ENCODE measurements around the gene PRMT7. TPM values are rescaled to one million over a fixed set of nuclear protein-coding genes. Genes with fewer than 3 reads are reported as not detected.

The PRMT7 gene
- total RNA-seq, 3 donors from 2014 or later: 31.0 to 42.2 (median 41.0) TPM

DNA sequence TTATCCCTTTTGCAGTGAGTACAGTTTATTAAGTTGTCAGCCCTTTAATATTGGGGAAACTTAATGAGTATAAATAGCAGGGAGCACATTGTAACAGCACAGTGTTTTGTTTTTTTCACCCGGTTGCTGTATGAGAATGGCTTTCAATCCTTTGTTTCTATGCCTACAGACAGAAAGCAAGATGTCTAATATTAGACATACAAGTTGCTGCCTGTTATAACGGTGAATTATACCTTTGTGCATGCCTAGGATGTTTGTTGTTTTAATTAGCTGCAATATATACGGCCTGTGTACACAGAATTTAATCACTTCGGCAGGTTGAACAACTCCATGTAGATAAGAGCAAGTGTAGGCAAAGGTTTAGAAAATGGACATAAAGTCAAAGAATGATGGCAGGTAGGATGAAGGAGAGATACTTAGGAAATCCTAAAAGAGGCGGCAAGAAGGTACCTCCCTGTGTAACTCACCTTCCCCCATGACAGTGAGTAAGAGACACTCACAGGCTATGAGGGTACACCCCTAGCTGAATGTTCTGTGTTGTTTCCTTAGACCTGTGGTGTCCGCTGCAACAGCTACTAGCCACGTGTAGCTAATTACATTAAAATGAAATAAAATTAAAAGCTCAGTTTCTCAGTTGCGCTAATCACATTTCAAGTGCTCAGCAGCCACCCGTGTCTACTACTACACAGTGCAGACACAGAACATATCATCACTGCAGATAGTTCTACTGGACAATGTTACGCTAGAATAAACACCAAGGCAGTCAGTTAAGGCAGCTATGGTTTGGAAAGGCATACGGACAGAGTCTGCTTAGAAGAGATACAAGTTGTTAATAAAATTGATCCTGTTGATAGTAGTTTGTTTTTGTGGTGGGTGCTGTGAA is 11.0 kb upstream of the PRMT7 start:
- TF ChIP-seq, protein P1, sequence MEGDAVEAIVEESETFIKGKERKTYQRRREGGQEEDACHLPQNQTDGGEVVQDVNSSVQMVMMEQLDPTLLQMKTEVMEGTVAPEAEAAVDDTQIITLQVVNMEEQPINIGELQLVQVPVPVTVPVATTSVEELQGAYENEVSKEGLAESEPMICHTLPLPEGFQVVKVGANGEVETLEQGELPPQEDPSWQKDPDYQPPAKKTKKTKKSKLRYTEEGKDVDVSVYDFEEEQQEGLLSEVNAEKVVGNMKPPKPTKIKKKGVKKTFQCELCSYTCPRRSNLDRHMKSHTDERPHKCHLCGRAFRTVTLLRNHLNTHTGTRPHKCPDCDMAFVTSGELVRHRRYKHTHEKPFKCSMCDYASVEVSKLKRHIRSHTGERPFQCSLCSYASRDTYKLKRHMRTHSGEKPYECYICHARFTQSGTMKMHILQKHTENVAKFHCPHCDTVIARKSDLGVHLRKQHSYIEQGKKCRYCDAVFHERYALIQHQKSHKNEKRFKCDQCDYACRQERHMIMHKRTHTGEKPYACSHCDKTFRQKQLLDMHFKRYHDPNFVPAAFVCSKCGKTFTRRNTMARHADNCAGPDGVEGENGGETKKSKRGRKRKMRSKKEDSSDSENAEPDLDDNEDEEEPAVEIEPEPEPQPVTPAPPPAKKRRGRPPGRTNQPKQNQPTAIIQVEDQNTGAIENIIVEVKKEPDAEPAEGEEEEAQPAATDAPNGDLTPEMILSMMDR (IDR thresholded peaks at IDR 0.05): no peak
- no peak for DNase-seq
- H3K4me3 ChIP-seq: no peak overlapping the region
- no peak for ATAC-seq
- H3K4me1 ChIP-seq (ENCODE audit: low read depth): no peaks in the 10 kb centered on the region
- no peaks in the 10 kb centered on the region for H3K9me3 ChIP-seq
- intact Hi-C loops (cut with DNase I, micrococcal nuclease): no loop called here
- peaks cover 9% of the 10 kb centered on the region for H3K36me3 ChIP-seq (ENCODE audit: low read depth)

GRCh38 chr16:68300734-68301459 is 9.9 kb upstream of the PRMT7 start:
- Histone ChIP-seq H3K36me3 (ENCODE audit: low read depth) (peaks cover 9% of the 10 kb centered on the region), H3K4me1 (ENCODE audit: low read depth) (no peaks in the 10 kb centered on the region), H3K9me3 (no peaks in the 10 kb centered on the region), H3K4me3 (no peak overlapping the region)
- TF ChIP-seq, protein P1 (IDR thresholded peaks at IDR 0.05): no peak
- DNase-seq (no peak), ATAC-seq (no peak)
- intact Hi-C loops (cut with DNase I, micrococcal nuclease): no loop called here

GRCh38 chr16:68306633-68307032 is 4.2 kb upstream of the PRMT7 start:
- no peak for DNase-seq
- no peak for ATAC-seq
- Histone ChIP-seq H3K36me3 (ENCODE audit: low read depth) (no peaks in the 10 kb centered on the region), H3K9me3 (no peaks in the 10 kb centered on the region), H3K4me1 (ENCODE audit: low read depth) (peaks cover 16% of the 10 kb centered on the region), H3K4me3 (no peak overlapping the region)
- TF ChIP-seq, protein P1 (IDR thresholded peaks at IDR 0.05): no peak
- intact Hi-C loops (cut with DNase I, micrococcal nuclease): no loop called here

- peaks cover 19% of the 10 kb centered on the region for H3K4me1 ChIP-seq (ENCODE audit: low read depth)
- TF ChIP-seq, protein P1 (IDR thresholded peaks at IDR 0.05): no peak
- intact Hi-C loops (cut with DNase I, micrococcal nuclease): no loop called here
Observed at GRCh38 chr16:68309799-68310198, 1.0 kb upstream of the PRMT7 start.

GRCh38 chr16:68310437-68310773 is 414 bp upstream of the PRMT7 start:
- intact Hi-C loops (cut with DNase I, micrococcal nuclease): no loop called here
- no peaks in the 10 kb centered on the region for H3K36me3 ChIP-seq (ENCODE audit: low read depth)
- H3K4me1 ChIP-seq (ENCODE audit: low read depth): peaks cover 19% of the 10 kb centered on the region
- DNase-seq: no peak
- no peaks in the 10 kb centered on the region for H3K9me3 ChIP-seq
- TF ChIP-seq, protein P1 (IDR thresholded peaks at IDR 0.05): no peak
- H3K4me3 ChIP-seq: peak overlapping the region; percentile 78
- ATAC-seq: peak; percentile 63

More at GRCh38 chr16:68309799-68310198, 1.0 kb upstream of the PRMT7 start:
- ATAC-seq (no peak), DNase-seq (no peak)
- Histone ChIP-seq H3K9me3 (no peaks in the 10 kb centered on the region), H3K4me3 (peak overlapping the region; percentile 78), H3K36me3 (ENCODE audit: low read depth) (no peaks in the 10 kb centered on the region)

All from mucosa of descending colon (tissue), 3 donors.